GM10266 (cell line): ENCODE measurements around the gene NKX3-2.

Experiments
- DNase-seq: peaks from one replicate; pipeline ENCODE4 v3.0.0; 2012; ENCODE audit errors: extremely low spot score
- TF ChIP-seq, protein P1 (sequence below): IDR thresholded peaks from 2 replicates; pipeline ENCODE4 v1.5.1; 2012; ENCODE audit warnings: mild to moderate bottlenecking, low read depth; ENCODE audit not compliant: control insufficient read depth, insufficient read depth; ENCODE audit errors: missing control alignments

Gene NKX3-2

DNA sequence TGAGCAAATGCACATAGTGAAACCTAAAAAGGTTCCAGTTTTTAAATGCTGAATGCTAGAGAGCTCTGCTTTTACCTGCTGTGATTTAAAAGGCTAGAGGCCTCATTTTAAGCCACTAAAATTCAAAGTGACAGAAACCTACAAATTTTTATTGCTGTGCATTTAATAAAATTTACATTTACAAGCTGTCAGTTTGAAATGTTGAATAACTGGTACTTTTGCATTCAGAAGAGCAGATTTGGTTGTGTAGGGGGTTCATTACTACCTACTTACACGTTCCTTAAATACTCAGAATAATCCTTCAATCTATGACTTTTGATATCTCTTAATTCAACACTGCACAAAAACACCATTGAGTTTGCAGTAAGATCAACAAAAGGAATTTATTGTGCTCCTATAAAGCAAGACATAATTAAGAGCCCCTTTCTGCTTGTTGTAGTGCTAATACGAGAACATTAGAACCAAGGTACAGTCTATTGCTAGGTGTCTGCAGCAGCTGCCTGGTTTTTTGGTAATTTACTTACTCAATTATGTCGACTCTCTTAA lies 27.9 kb downstream of the NKX3-2 start:
- DNase-seq, result no peak
- TF ChIP-seq, protein P1, sequence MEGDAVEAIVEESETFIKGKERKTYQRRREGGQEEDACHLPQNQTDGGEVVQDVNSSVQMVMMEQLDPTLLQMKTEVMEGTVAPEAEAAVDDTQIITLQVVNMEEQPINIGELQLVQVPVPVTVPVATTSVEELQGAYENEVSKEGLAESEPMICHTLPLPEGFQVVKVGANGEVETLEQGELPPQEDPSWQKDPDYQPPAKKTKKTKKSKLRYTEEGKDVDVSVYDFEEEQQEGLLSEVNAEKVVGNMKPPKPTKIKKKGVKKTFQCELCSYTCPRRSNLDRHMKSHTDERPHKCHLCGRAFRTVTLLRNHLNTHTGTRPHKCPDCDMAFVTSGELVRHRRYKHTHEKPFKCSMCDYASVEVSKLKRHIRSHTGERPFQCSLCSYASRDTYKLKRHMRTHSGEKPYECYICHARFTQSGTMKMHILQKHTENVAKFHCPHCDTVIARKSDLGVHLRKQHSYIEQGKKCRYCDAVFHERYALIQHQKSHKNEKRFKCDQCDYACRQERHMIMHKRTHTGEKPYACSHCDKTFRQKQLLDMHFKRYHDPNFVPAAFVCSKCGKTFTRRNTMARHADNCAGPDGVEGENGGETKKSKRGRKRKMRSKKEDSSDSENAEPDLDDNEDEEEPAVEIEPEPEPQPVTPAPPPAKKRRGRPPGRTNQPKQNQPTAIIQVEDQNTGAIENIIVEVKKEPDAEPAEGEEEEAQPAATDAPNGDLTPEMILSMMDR, result no peak

DNA sequence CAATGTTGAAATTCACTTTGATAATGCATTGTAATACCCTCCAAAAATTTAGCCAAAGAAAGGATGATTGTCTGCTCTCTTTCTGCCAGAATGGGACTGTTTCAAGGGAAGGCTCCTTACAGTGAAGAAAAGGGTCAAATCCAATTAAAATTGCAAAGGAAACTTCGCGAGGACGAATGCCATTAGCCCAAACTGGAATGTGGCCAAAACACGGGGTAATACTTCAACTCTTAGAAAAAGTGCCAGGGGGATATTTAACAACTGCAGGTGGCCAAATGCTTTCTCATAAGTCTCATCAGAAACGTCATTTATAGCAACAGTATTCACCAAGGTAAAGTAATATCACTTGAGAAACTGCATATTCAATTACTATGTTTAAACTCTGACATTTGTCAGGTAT lies 29.0 kb downstream of the NKX3-2 start:
- DNase-seq, result no peak
- TF ChIP-seq, protein P1, result no peak

DNA sequence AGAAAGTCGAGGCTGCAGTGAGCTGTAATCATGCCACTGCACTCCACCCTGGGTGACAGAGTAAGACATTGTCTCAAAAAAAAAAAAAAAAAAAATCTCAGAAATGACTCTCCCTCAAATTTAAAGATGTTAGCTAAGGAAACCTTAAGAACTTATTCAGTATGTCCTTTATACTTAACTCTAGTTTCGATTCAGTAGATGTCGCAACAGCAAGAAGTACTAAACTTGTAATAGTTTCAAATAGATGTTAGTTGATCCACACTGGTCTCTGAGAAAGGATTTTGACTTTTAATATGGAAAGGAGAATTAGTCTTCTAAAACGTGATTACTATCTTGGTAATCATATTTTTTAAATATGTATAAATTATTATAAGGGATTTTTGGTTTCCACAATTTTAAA lies 29.6 kb downstream of the NKX3-2 start:
- TF ChIP-seq, protein P1, result no peak

DNA sequence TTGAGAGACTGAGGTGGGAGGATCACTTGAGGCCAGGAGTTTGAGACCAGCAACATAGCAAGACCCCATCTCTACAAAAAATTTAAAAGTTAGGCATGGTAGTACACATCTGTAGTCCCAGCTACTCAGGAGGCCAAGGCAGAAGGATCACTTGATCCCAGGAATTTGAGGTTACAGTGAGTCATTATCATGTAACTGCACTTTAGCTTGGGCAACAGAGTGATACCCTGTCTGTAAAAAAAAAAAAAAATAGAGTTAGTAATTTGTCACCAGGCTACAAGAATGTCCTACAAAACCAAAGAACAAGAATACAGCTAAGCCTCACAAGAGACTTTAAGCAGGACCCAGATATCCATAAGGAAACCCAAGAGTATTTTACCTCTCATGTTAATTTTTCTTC lies 33.2 kb downstream of the NKX3-2 start:
- DNase-seq, result no peak
- TF ChIP-seq, protein P1, result no peak

More for the DNA sequence above, 29.6 kb downstream of the NKX3-2 start:
- DNase-seq, result no peak

DNA sequence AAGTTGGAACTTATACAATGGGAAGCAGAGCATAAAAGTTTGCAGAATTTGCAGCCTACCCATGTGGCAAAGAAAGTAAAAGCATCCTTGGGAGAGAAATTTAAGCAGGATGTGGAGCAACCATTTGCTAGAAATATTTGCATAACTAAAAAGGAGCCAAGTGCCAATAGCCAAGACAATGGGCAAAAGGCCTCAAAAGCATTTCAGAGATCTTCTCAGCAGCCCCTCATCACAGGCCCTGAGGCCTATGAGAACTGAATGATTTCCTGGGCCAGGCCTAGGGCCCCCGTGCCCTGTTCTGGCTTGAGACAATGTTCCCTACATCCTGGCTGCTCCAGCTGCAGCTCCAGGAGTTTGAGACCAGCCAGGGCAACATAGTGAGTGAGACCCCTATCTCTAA lies 34.9 kb downstream of the NKX3-2 start:
- DNase-seq, result no peak
- TF ChIP-seq, protein P1, result no peak

DNA sequence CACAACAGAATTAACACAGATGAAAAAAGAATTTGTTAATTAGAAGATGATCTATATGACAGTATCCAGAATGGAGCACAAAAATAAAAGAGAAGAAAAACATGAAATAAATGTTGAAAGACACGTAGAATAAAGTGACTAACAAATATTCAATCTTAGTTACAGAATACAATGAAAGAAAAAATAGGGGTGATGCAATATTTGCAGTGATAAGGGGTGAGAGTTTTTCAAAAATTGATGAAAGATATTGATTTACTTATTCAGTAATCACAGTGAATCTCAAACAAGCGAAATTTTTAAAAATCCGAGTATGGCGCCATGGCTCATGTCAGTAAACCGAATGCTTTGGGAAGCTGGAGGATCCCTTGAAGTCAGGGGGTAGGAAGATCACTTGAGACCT lies 39.9 kb downstream of the NKX3-2 start:
- TF ChIP-seq, protein P1, result no peak
- no peak for DNase-seq

DNA sequence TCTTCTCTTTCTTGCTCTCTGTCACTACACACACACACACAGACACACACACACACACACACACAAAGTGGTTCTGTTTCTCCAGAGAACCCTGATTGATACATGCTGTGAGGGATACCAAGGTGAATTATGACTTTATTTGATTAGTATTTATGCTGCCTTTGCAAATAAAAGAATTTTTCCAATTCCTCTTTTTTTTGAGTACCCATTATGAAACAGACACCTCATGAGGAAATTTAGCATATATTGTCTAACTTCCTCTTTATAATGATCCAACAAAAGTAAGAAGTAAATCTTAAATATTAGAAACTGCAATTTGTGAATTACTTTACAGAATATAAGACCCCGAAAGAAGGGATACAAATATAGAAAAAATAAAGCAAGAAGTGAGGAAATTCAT lies 45.8 kb downstream of the NKX3-2 start:
- TF ChIP-seq, protein P1, result no peak
- DNase-seq, result no peak
